Stimulated activated naive B cell treated with anti-CD40 and anti-IgM and Interleukin-4, amounts not matched to agents 10 μg/mL and 1 μg/mL and 100 μg/mL, for 72 hours (primary cell): ENCODE results near the gene RIMBP2.
"Not testable (repeated sequence)": the region's sequence is repeated elsewhere in the genome, so short reads cannot be mapped to it uniquely, and the experiment has no call there.

ENCODE experiments used
- ATAC-seq, 2 donors: fragments of 150-1000 bp; cut with Tn5 transposase; replicated peaks; 2 replicates each; pipeline ENCODE4 v1.10.0; 2021; ENCODE audit warnings: moderate library complexity in 1 of 2
- DNase-seq: peaks from one replicate; pipeline ENCODE4 v3.0.0; 2021
- H3K27ac Mint-ChIP-seq: one replicate; pipeline ENCODE4 v1.8.0; 2022; ENCODE audit warnings: mild to moderate bottlenecking, mixed read lengths
- H3K27me3 Mint-ChIP-seq, 2 donors: one replicate each; pipeline ENCODE4 v1.8.0; 2022; ENCODE audit warnings: mixed read lengths in 2 of 2
- H3K36me3 Mint-ChIP-seq, 2 donors: one replicate each; pipeline ENCODE4 v1.8.0; 2022; ENCODE audit warnings: mixed read lengths in 2 of 2, mild to moderate bottlenecking in 1 of 2
- H3K4me1 Mint-ChIP-seq, 2 donors: one replicate each; pipeline ENCODE4 v1.8.0; 2022; ENCODE audit warnings: mixed read lengths in 2 of 2, mild to moderate bottlenecking in 1 of 2
- H3K4me3 Mint-ChIP-seq, 2 donors: one replicate each; pipeline ENCODE4 v1.8.0; 2022; ENCODE audit warnings: mild to moderate bottlenecking in 2 of 2, mixed read lengths in 2 of 2, moderate library complexity in 1 of 2
- H3K9me3 Mint-ChIP-seq, 2 donors: one replicate each; pipeline ENCODE4 v1.8.0; 2022; ENCODE audit warnings: mixed read lengths in 2 of 2, mild to moderate bottlenecking in 1 of 2

Gene RIMBP2

GRCh38 chr12:130745921-130746320 is 29.8 kb upstream of the RIMBP2 start:
- ATAC-seq: no peak
- DNase-seq: no peak
- H3K9me3 Mint-ChIP-seq: peaks cover 0 to 3% of the 10 kb centered on the region in 2 donors
- H3K4me3 Mint-ChIP-seq: no peak overlapping the region
- no peaks in the 10 kb centered on the region for H3K36me3 Mint-ChIP-seq
- no peak overlapping the region for H3K27ac Mint-ChIP-seq
- peaks cover 5 to 6% of the 10 kb centered on the region in 2 donors for H3K4me1 Mint-ChIP-seq
- peaks cover 23 to 39% of the 10 kb centered on the region in 2 donors for H3K27me3 Mint-ChIP-seq

- no peak overlapping the region for H3K4me3 Mint-ChIP-seq
- H3K9me3 Mint-ChIP-seq: peaks cover 0 to 5% of the 10 kb centered on the region in 2 donors
- H3K27ac Mint-ChIP-seq: no peak overlapping the region
- H3K36me3 Mint-ChIP-seq: peaks cover 0 to 5% of the 10 kb centered on the region in 2 donors
- peaks cover 23 to 41% of the 10 kb centered on the region in 2 donors for H3K27me3 Mint-ChIP-seq
- ATAC-seq (no peak), DNase-seq (no peak)
- peaks cover 5 to 6% of the 10 kb centered on the region in 2 donors for H3K4me1 Mint-ChIP-seq
Measured at GRCh38 chr12:130744274-130744673, 28.2 kb upstream of the RIMBP2 start.

DNA sequence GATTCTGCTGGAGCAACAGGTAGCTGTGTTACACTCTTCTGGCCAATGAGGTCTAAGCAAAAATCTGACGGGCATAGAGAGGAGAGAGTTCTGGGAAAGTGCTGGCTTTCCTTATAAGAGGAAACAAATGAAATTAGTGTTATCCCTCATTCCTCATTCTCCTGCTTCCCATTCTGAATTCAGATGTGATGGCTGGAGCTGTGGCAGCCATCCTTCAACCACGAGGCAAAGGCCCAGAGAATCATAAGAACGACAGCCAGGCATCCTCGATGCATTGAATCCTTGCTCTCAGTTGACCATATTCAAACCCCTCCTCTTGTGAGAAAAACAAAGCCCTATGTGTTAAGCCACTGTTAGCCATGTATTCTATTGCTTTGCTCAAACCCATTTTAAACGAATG is 27.5 kb upstream of the RIMBP2 start:
- H3K36me3 Mint-ChIP-seq: peaks cover 0 to 5% of the 10 kb centered on the region in 2 donors
- no peak for ATAC-seq
- no peak for DNase-seq
- H3K27me3 Mint-ChIP-seq: peaks cover 19 to 41% of the 10 kb centered on the region in 2 donors
- H3K4me3 Mint-ChIP-seq: no peak overlapping the region
- H3K9me3 Mint-ChIP-seq: peaks cover 0 to 5% of the 10 kb centered on the region in 2 donors
- H3K4me1 Mint-ChIP-seq: peaks cover 5 to 6% of the 10 kb centered on the region in 2 donors
- no peak overlapping the region for H3K27ac Mint-ChIP-seq

DNA sequence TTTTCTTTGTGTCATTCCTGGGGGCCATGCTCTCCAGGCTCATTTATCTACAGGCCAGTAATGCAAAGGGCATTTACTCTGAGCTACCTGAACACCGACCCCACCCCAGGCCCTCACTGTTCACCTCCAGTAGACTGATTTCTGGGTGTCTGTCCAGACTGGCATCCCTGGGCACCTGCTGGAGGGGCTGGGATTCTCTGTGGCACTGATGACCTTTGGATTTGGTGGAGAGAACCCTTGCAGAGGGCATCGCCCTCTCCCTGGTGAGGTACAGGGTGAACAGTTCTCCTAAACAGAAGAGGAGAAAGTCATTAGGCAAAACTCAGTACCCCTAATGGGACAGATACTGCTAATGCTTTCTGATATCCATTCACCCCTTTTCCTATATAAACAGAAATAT is 27.1 kb upstream of the RIMBP2 start:
- Mint-ChIP-seq H3K9me3 (peaks cover 0 to 5% of the 10 kb centered on the region in 2 donors), H3K36me3 (peaks cover 0 to 5% of the 10 kb centered on the region in 2 donors), H3K27me3 (peaks cover 18 to 39% of the 10 kb centered on the region in 2 donors), H3K27ac (no peak overlapping the region), H3K4me1 (peaks cover 4 to 5% of the 10 kb centered on the region in 2 donors), H3K4me3 (no peak overlapping the region)
- DNase-seq: no peak
- ATAC-seq: no peak

- DNase-seq (no peak), ATAC-seq (no peak)
- Mint-ChIP-seq H3K9me3 (peaks cover 0 to 5% of the 10 kb centered on the region in 2 donors), H3K4me1 (peaks cover 0 to under 1% of the 10 kb centered on the region in 2 donors), H3K36me3 (peaks cover 0 to 5% of the 10 kb centered on the region in 2 donors), H3K27me3 (peaks cover 15 to 35% of the 10 kb centered on the region in 2 donors), H3K27ac (no peak overlapping the region), H3K4me3 (no peak overlapping the region)
Measured at GRCh38 chr12:130742716-130743115, 26.6 kb upstream of the RIMBP2 start.

DNA sequence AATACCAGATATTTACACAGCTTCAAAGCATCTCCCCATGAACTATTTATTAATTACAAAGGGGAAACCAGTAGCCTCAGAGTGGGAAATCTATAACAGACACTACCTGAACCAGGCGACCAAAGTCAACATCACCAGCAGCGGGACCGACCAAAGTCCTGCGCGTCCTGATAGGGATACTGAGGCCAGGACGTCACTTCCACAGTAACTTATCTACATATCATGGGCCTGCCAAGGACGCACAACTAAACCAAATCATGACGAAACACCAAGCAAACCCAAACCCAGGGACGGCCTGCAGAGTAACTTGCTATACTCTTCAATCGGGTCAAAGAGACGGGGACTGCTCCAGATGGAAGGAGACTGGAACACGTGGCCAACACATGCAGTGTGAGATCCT is 26.0 kb upstream of the RIMBP2 start:
- H3K4me3 Mint-ChIP-seq: no peak overlapping the region
- no peak overlapping the region for H3K27ac Mint-ChIP-seq
- no peak for ATAC-seq
- peaks cover 0 to 5% of the 10 kb centered on the region in 2 donors for H3K9me3 Mint-ChIP-seq
- H3K27me3 Mint-ChIP-seq: peaks cover 16 to 36% of the 10 kb centered on the region in 2 donors
- no peak for DNase-seq
- no peaks in the 10 kb centered on the region for H3K4me1 Mint-ChIP-seq
- H3K36me3 Mint-ChIP-seq: peaks cover 0 to 5% of the 10 kb centered on the region in 2 donors

- peaks cover 0 to 6% of the 10 kb centered on the region in 2 donors for H3K9me3 Mint-ChIP-seq
- no peaks in the 10 kb centered on the region for H3K4me1 Mint-ChIP-seq
- peaks cover 25 to 28% of the 10 kb centered on the region in 2 donors for H3K27me3 Mint-ChIP-seq
- no peak overlapping the region for H3K4me3 Mint-ChIP-seq
- H3K36me3 Mint-ChIP-seq: peaks cover 0 to 5% of the 10 kb centered on the region in 2 donors
- no peak overlapping the region for H3K27ac Mint-ChIP-seq
- DNase-seq (no peak), ATAC-seq (no peak)
Measured at GRCh38 chr12:130739571-130739970, 23.5 kb upstream of the RIMBP2 start.

DNA sequence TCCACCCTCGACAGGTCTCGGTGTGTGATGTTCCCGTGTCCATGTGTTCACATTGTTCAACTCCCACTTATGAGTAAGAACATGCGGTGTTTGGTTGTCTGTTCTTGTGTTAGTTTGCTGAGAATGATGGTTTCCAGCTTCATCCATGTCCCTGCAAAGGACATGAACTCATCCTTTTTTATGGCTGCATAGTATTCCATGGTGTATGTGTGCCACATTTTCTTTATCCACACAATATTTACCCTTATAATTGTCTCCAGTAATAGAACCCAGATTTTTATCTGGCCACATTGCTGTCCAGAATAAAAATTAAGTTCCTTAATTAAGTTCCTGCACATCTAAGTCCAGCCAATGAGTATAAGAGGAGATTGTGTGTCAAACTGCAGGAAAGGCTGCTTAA is 22.3 kb upstream of the RIMBP2 start:
- H3K4me3 Mint-ChIP-seq, DNase-seq, H3K9me3 Mint-ChIP-seq, H3K4me1 Mint-ChIP-seq, ATAC-seq, H3K27ac Mint-ChIP-seq, H3K36me3 Mint-ChIP-seq: not testable (repeated sequence)
- H3K27me3 Mint-ChIP-seq: peaks cover 25 to 27% of the 10 kb centered on the region in 2 donors

- H3K9me3 Mint-ChIP-seq: peaks cover 0 to 3% of the 10 kb centered on the region in 2 donors
- DNase-seq (no peak), ATAC-seq (no peak)
- H3K27ac Mint-ChIP-seq: no peak overlapping the region
- peaks cover 25 to 27% of the 10 kb centered on the region in 2 donors for H3K27me3 Mint-ChIP-seq
- no peak overlapping the region for H3K4me3 Mint-ChIP-seq
- no peaks in the 10 kb centered on the region for H3K4me1 Mint-ChIP-seq
- H3K36me3 Mint-ChIP-seq: peaks cover 0 to 5% of the 10 kb centered on the region in 2 donors
Measured at GRCh38 chr12:130737731-130738130, 21.6 kb upstream of the RIMBP2 start.

DNA sequence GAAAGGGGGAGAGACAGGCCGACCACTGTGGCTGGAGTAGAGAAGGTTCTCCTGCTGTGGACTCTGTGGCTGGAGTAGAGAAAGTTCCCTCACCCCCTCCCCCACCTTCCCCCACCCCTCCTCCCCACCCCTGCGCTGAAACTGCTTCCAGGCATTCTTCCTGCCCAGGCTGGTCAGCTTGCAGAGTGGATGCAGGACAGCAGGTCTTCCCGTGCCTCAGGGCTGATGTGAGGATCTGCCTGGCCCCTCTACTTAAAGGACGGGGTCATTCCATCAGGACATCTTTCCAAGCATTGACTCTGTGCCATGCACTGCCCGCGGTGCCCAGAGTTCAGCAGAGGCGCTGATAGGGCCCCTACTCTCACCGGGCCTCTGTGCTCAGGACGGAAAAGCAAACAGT is 13.2 kb upstream of the RIMBP2 start:
- no peak for DNase-seq
- H3K27ac Mint-ChIP-seq: no peak overlapping the region
- H3K4me3 Mint-ChIP-seq: no peak overlapping the region
- peaks cover 0 to 9% of the 10 kb centered on the region in 2 donors for H3K9me3 Mint-ChIP-seq
- H3K4me1 Mint-ChIP-seq: no peaks in the 10 kb centered on the region
- peaks cover 0 to 4% of the 10 kb centered on the region in 2 donors for H3K27me3 Mint-ChIP-seq
- H3K36me3 Mint-ChIP-seq: no peaks in the 10 kb centered on the region
- ATAC-seq: no peak

- no peaks in the 10 kb centered on the region for H3K36me3 Mint-ChIP-seq
- no peak overlapping the region for H3K4me3 Mint-ChIP-seq
- DNase-seq (no peak), ATAC-seq (no peak)
- H3K27me3 Mint-ChIP-seq: peaks cover 0 to 4% of the 10 kb centered on the region in 2 donors
- H3K4me1 Mint-ChIP-seq: no peaks in the 10 kb centered on the region
- H3K9me3 Mint-ChIP-seq: peaks cover 2 to 14% of the 10 kb centered on the region in 2 donors
- H3K27ac Mint-ChIP-seq: no peak overlapping the region
Measured at GRCh38 chr12:130728158-130729058, 12.3 kb upstream of the RIMBP2 start.

GRCh38 chr12:130719263-130719859 is 3.3 kb upstream of the RIMBP2 start:
- peaks cover 20 to 26% of the 10 kb centered on the region in 2 donors for H3K9me3 Mint-ChIP-seq
- peaks cover 3 to 4% of the 10 kb centered on the region in 2 donors for H3K36me3 Mint-ChIP-seq
- ATAC-seq (no peak), DNase-seq (no peak)
- H3K27me3 Mint-ChIP-seq: peaks cover 40 to 53% of the 10 kb centered on the region in 2 donors
- no peak overlapping the region for H3K27ac Mint-ChIP-seq
- H3K4me3 Mint-ChIP-seq: no peak overlapping the region
- H3K4me1 Mint-ChIP-seq: peaks cover 8 to 10% of the 10 kb centered on the region in 2 donors

- ATAC-seq (no peak), DNase-seq (no peak)
- H3K27me3 Mint-ChIP-seq: peaks cover 54 to 63% of the 10 kb centered on the region in 2 donors
- H3K27ac Mint-ChIP-seq: no peak overlapping the region
- peaks cover 8 to 17% of the 10 kb centered on the region in 2 donors for H3K9me3 Mint-ChIP-seq
- peaks cover 1 to 2% of the 10 kb centered on the region in 2 donors for H3K36me3 Mint-ChIP-seq
- H3K4me3 Mint-ChIP-seq: no peak overlapping the region
- peaks cover 13 to 17% of the 10 kb centered on the region in 2 donors for H3K4me1 Mint-ChIP-seq
Measured at GRCh38 chr12:130717752-130718151, 1.7 kb upstream of the RIMBP2 start.

DNA sequence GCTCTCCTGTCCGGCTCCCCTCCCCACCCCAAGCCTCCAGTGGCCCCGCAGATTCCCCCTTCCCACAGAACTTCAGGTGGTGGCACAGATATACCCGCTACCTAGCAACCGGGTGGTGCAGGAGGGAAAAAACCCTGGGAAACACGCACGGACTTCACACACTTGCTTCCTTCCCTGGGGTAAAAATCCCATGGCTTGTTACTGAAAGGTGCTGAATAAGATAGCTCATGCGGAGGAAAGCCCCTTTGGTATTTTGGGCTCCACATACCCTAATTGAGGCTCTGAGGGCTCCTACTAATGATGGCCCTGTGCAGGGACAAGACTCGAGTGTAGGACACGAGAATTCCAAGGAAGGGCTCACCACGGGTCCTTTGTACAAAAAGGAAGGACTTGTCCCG is 869 bp upstream of the RIMBP2 start:
- Mint-ChIP-seq H3K36me3 (peaks cover 0 to 2% of the 10 kb centered on the region in 2 donors), H3K27ac (no peak overlapping the region), H3K4me1 (peaks cover 13 to 17% of the 10 kb centered on the region in 2 donors), H3K4me3 (no peak overlapping the region), H3K27me3 (peaks cover 60 to 65% of the 10 kb centered on the region in 2 donors), H3K9me3 (peaks cover under 1 to 9% of the 10 kb centered on the region in 2 donors)
- no peak for DNase-seq
- ATAC-seq: no peak
